ENCODE data around the gene LRRC32.

LRRC32 gene

GRCh38 chr11:76635991-76636738, 34.4 kb downstream of the LRRC32 start:
- H3K4me1 ChIP-seq (ENCODE audit: control insufficient read depth, insufficient read depth, low read length, unreplicated experiment), result no peaks in the 10 kb centered on the region
- no peak overlapping the region for H2AFZ ChIP-seq (ENCODE audit: low read length, unreplicated experiment)
- H3K79me2 ChIP-seq (ENCODE audit: control insufficient read depth, insufficient read depth, low read length, unreplicated experiment), result no peaks in the 10 kb centered on the region
- H3K27ac ChIP-seq (ENCODE audit: low read depth, low read length), result no peak overlapping the region
- H3K36me3 ChIP-seq (ENCODE audit: insufficient read depth, low read length), result no peaks in the 10 kb centered on the region
- H3K4me3 ChIP-seq (ENCODE audit: low read depth, low read length), result no peak overlapping the region
- peaks cover 8% of the 10 kb centered on the region; the same call in 1 of the 2 replicates for H3K27me3 ChIP-seq (ENCODE audit: insufficient read depth, low read length)

DNA sequence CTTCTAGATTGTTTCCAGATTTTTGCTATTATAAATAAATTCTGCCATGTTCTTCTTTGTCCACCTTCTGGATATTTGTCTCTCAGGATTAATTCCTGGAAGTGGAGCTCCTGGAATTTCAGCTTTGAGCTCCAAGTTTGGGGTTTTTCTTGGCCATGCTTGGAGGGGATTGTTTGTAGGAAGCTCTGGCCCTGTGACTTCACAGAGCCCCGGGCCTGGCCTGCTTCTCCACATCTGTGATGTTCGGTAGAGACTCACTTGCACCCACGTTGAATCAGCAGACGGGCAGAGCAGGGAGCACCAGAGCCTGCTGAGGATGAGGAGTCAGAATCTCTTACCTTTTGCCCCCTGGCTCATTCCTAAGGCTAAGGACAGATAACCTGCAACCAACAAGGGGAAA, 35.7 kb downstream of the LRRC32 start:
- H3K27me3 ChIP-seq (ENCODE audit: insufficient read depth, low read length), result peaks cover 8% of the 10 kb centered on the region; the same call in 1 of the 2 replicates
- no peaks in the 10 kb centered on the region for H3K36me3 ChIP-seq (ENCODE audit: insufficient read depth, low read length)
- H2AFZ ChIP-seq (ENCODE audit: low read length, unreplicated experiment), result no peak overlapping the region

DNA sequence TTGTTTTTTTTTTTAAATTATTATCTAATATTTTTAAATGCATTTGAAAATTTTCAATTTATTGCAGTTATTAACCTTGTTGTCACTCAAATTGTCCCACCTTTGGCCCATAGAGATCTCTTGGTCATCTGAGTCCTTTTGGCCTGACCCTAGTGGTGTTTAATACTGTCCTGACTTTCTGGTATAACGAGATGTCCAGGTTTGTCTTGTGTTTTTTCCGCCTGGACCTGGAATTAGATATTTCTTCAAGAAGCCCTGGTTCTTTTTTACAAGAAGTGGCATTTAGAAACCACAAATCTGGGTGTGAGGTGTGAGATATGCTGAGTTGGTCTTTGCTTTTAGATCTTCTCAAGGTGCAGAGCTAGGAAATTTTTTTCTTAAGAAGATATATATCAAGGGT, 38.1 kb downstream of the LRRC32 start:
- peaks cover 4% of the 10 kb centered on the region for H3K4me1 ChIP-seq (ENCODE audit: control insufficient read depth, insufficient read depth, low read length, unreplicated experiment)
- H3K79me2 ChIP-seq (ENCODE audit: control insufficient read depth, insufficient read depth, low read length, unreplicated experiment), result no peaks in the 10 kb centered on the region
- H3K27ac ChIP-seq (ENCODE audit: low read depth, low read length), result no peak overlapping the region
- H3K36me3 ChIP-seq (ENCODE audit: insufficient read depth, low read length), result no peaks in the 10 kb centered on the region
- H3K4me3 ChIP-seq (ENCODE audit: low read depth, low read length), result no peak overlapping the region
- H3K27me3 ChIP-seq (ENCODE audit: insufficient read depth, low read length), result no peaks in the 10 kb centered on the region
- no peak overlapping the region for H2AFZ ChIP-seq (ENCODE audit: low read length, unreplicated experiment)

More for the DNA sequence above, 35.7 kb downstream of the LRRC32 start:
- Histone ChIP-seq H3K4me1 (ENCODE audit: control insufficient read depth, insufficient read depth, low read length, unreplicated experiment) (no peaks in the 10 kb centered on the region), H3K4me3 (ENCODE audit: low read depth, low read length) (no peak overlapping the region), H3K79me2 (ENCODE audit: control insufficient read depth, insufficient read depth, low read length, unreplicated experiment) (no peaks in the 10 kb centered on the region), H3K27ac (ENCODE audit: low read depth, low read length) (no peak overlapping the region)

GRCh38 chr11:76631566-76632308, 38.8 kb downstream of the LRRC32 start:
- H3K4me3 ChIP-seq (ENCODE audit: low read depth, low read length), result no peak overlapping the region
- no peak overlapping the region for H3K27ac ChIP-seq (ENCODE audit: low read depth, low read length)
- no peaks in the 10 kb centered on the region for H3K36me3 ChIP-seq (ENCODE audit: insufficient read depth, low read length)
- no peaks in the 10 kb centered on the region for H3K27me3 ChIP-seq (ENCODE audit: insufficient read depth, low read length)
- peaks cover 4% of the 10 kb centered on the region for H3K4me1 ChIP-seq (ENCODE audit: control insufficient read depth, insufficient read depth, low read length, unreplicated experiment)
- H3K79me2 ChIP-seq (ENCODE audit: control insufficient read depth, insufficient read depth, low read length, unreplicated experiment), result no peaks in the 10 kb centered on the region
- H2AFZ ChIP-seq (ENCODE audit: low read length, unreplicated experiment), result no peak overlapping the region

DNA sequence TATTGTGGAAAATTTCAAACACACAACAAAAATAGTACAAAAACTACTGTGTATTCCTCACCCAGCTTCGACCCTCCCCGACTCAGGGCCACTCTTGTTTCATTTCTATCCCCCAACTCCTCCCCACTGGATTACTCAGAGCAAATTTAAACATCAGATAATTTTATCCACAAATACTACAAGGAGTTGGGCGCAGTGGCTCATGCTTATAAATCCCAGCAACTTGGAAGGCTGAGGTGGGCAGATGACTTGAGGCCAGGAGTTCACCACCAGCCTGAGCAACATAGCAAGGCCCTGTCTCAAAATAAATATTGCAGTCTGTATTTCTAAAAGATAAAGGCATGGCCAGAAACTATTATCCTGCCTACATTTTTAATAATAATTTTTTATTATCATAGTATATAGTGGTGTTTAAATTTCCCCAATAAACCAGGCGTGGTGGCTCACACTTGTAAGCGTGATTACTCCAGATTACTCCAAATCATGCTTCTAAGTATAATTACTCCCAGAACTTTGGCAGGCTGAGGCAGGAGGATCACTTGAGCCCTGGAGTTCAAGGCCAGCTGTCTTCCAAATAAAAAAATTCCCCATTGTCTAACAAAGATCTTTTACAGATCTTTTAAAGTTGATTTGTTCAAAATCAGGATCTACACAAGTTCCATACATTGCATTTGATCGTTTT, 39.8 kb downstream of the LRRC32 start:
- Histone ChIP-seq H3K27ac (ENCODE audit: low read depth, low read length) (no peak overlapping the region), H3K4me1 (ENCODE audit: control insufficient read depth, insufficient read depth, low read length, unreplicated experiment) (peaks cover 4% of the 10 kb centered on the region), H2AFZ (ENCODE audit: low read length, unreplicated experiment) (no peak overlapping the region)

DNA sequence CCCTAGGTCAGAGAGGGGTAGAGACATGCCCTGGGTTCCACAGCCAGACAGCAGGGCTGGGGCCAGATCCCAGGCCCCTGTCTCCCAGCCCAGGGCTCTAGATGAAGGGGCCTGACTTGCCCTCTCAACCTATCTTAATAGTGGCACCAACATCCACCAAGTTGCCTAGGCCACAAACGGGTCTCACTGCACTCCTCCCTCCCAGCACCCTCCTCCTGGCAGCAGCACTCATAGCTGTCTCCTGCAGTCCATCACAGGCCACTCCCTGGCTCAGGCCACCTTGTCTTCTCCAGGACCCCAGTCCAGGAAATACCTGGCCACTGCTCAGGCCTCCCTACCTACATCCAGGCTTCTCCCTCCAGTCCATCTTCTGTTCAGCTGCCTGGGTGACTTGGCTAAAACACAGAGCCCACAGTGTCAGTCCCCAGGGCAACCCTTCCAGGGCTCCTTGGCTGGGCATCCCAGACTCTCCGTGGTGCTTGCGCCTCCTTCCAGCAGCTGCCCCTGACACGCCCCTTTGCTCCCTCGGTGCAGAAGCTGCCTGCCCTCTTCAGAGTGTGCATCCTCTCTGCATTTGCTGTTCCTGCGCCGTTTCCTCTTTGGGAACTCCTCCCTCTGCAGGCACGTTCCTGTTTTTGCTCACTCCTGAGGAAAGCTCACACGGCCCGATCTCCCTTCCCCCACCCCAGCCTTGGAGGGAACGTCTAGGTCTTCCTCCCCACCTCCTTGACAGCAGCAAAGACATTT, 40.5 kb downstream of the LRRC32 start:
- Histone ChIP-seq H3K79me2 (ENCODE audit: control insufficient read depth, insufficient read depth, low read length, unreplicated experiment) (no peaks in the 10 kb centered on the region), H2AFZ (ENCODE audit: low read length, unreplicated experiment) (no peak overlapping the region), H3K4me3 (ENCODE audit: low read depth, low read length) (no peak overlapping the region), H3K27ac (ENCODE audit: low read depth, low read length) (no peak overlapping the region), H3K4me1 (ENCODE audit: control insufficient read depth, insufficient read depth, low read length, unreplicated experiment) (peaks cover 4% of the 10 kb centered on the region), H3K27me3 (ENCODE audit: insufficient read depth, low read length) (no peaks in the 10 kb centered on the region), H3K36me3 (ENCODE audit: insufficient read depth, low read length) (no peaks in the 10 kb centered on the region)

More for the DNA sequence above, 39.8 kb downstream of the LRRC32 start:
- no peaks in the 10 kb centered on the region for H3K79me2 ChIP-seq (ENCODE audit: control insufficient read depth, insufficient read depth, low read length, unreplicated experiment)
- H3K4me3 ChIP-seq (ENCODE audit: low read depth, low read length), result no peak overlapping the region
- no peaks in the 10 kb centered on the region for H3K36me3 ChIP-seq (ENCODE audit: insufficient read depth, low read length)
- no peaks in the 10 kb centered on the region for H3K27me3 ChIP-seq (ENCODE audit: insufficient read depth, low read length)

GRCh38 chr11:76629116-76629852, 41.3 kb downstream of the LRRC32 start:
- Histone ChIP-seq H2AFZ (ENCODE audit: low read length, unreplicated experiment) (no peak overlapping the region), H3K4me3 (ENCODE audit: low read depth, low read length) (no peak overlapping the region), H3K27me3 (ENCODE audit: insufficient read depth, low read length) (no peaks in the 10 kb centered on the region)

DNA sequence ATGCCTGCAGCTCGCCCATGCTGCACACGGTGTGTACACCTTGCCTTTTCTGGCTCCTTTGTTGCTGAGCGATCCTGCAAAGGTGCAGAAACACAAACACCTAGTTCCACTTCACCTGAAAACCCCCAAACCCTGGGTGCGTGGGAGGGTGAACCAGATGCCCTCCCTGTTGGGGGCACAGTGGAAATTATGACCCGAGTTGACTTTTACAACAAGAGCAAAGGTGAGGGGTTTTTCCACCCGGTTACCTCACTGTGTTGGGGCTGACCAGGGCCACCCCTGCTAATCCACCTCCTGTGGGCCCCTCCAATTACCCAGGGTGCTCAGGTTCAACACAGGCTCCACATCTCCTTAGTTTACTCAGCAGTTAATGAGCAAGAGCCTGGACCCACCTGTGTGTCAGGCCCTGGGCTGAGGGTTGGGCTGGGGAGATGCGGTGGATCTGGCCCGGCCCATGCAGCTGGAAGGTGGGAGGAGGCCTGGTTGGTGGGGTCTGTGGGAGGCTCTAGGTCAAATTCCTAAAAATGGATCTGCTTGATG, 42.1 kb downstream of the LRRC32 start:
- no peaks in the 10 kb centered on the region for H3K27me3 ChIP-seq (ENCODE audit: insufficient read depth, low read length)
- no peaks in the 10 kb centered on the region for H3K36me3 ChIP-seq (ENCODE audit: insufficient read depth, low read length)
- no peak overlapping the region for H2AFZ ChIP-seq (ENCODE audit: low read length, unreplicated experiment)
- H3K4me3 ChIP-seq (ENCODE audit: low read depth, low read length), result no peak overlapping the region
- H3K27ac ChIP-seq (ENCODE audit: low read depth, low read length), result no peak overlapping the region
- H3K4me1 ChIP-seq (ENCODE audit: control insufficient read depth, insufficient read depth, low read length, unreplicated experiment), result peaks cover 11% of the 10 kb centered on the region
- no peaks in the 10 kb centered on the region for H3K79me2 ChIP-seq (ENCODE audit: control insufficient read depth, insufficient read depth, low read length, unreplicated experiment)

More at GRCh38 chr11:76629116-76629852, 41.3 kb downstream of the LRRC32 start:
- no peaks in the 10 kb centered on the region for H3K36me3 ChIP-seq (ENCODE audit: insufficient read depth, low read length)
- no peaks in the 10 kb centered on the region for H3K79me2 ChIP-seq (ENCODE audit: control insufficient read depth, insufficient read depth, low read length, unreplicated experiment)
- peaks cover 4% of the 10 kb centered on the region for H3K4me1 ChIP-seq (ENCODE audit: control insufficient read depth, insufficient read depth, low read length, unreplicated experiment)
- no peak overlapping the region for H3K27ac ChIP-seq (ENCODE audit: low read depth, low read length)

GRCh38 chr11:76627606-76628005, 42.9 kb downstream of the LRRC32 start:
- Histone ChIP-seq H3K4me3 (ENCODE audit: low read depth, low read length) (no peak overlapping the region), H3K36me3 (ENCODE audit: insufficient read depth, low read length) (no peaks in the 10 kb centered on the region), H3K27ac (ENCODE audit: low read depth, low read length) (no peak overlapping the region), H3K4me1 (ENCODE audit: control insufficient read depth, insufficient read depth, low read length, unreplicated experiment) (peaks cover 16% of the 10 kb centered on the region), H3K79me2 (ENCODE audit: control insufficient read depth, insufficient read depth, low read length, unreplicated experiment) (no peaks in the 10 kb centered on the region), H3K27me3 (ENCODE audit: insufficient read depth, low read length) (no peaks in the 10 kb centered on the region), H2AFZ (ENCODE audit: low read length, unreplicated experiment) (no peak overlapping the region)
